SK-N-MC (cell line): Measurements from ENCODE around the gene KRT36.

Source experiments
- EZH2 ChIP-seq: fragments of 200-600 bp; sonication (generic); IDR thresholded peaks from one replicate; pipeline ENCODE4 v1.6.1; 2017; ENCODE audit warnings: antibody characterized with exemption
- FOXP2 ChIP-seq: optimal IDR thresholded peaks from 2 replicates; pipeline ENCODE3; 2011; ENCODE audit warnings: mild to moderate bottlenecking, moderate library complexity; ENCODE audit not compliant: insufficient read depth; ENCODE audit errors: extremely low read length, control extremely low read depth
- POLR2AphosphoS5 ChIP-seq: IDR thresholded peaks from 2 replicates; pipeline ENCODE4 v1.6.1; 2012; ENCODE audit warnings: mild to moderate bottlenecking, low read depth, low read length, borderline replicate concordance

- no peak for TF ChIP-seq POLR2AphosphoS5
- no peak for TF ChIP-seq FOXP2
- TF ChIP-seq EZH2 = no peak
Measured at GRCh38 chr17:41524261-41524660, 34.6 kb upstream of the KRT36 start.
